Muscle layer of colon (tissue), 2 donors: ENCODE results near the gene FOXN3.

Experiments
- H3K27ac ChIP-seq: one replicate; pipeline ENCODE4 v1.7.0; 2013; ENCODE audit warnings: low read depth, mild to moderate bottlenecking, low read length, moderate library complexity
- H3K27me3 ChIP-seq, 2 donors: one replicate each; pipeline ENCODE4 v1.7.0; 2013; ENCODE audit warnings: low read length in 2 of 2, mild to moderate bottlenecking in 2 of 2; ENCODE audit not compliant: insufficient read depth in 2 of 2, control insufficient read depth in 1 of 2
- H3K36me3 ChIP-seq: one replicate; pipeline ENCODE4 v1.7.0; 2013; ENCODE audit warnings: mild to moderate bottlenecking, low read length; ENCODE audit not compliant: insufficient read depth
- H3K4me1 ChIP-seq: one replicate; pipeline ENCODE4 v1.7.0; 2013; ENCODE audit warnings: mild to moderate bottlenecking, low read length; ENCODE audit not compliant: insufficient read depth
- H3K4me3 ChIP-seq, 2 donors: one replicate each; pipeline ENCODE4 v1.7.0; 2013; ENCODE audit warnings: low read length in 2 of 2, low read depth in 1 of 2, mild to moderate bottlenecking in 1 of 2, moderate library complexity in 1 of 2
- H3K9ac ChIP-seq: one replicate; pipeline ENCODE4 v1.7.0; 2013; ENCODE audit warnings: low read length
- H3K9me3 ChIP-seq: one replicate; pipeline ENCODE4 v1.7.0; 2013; ENCODE audit warnings: mild to moderate bottlenecking, low read length
- donor health status: abdominal sarcoma.
- donor health status: Adenocarcinoma of cecum.

Gene FOXN3

GRCh38 chr14:89239023-89239422 is 178.0 kb downstream of the FOXN3 start:
- H3K4me3 ChIP-seq: no peak overlapping the region
- H3K9ac ChIP-seq: no peak overlapping the region
- H3K4me1 ChIP-seq: peaks cover 24% of the 10 kb centered on the region
- H3K27ac ChIP-seq: no peak overlapping the region
- no peaks in the 10 kb centered on the region for H3K36me3 ChIP-seq
- no peaks in the 10 kb centered on the region for H3K27me3 ChIP-seq
- no peaks in the 10 kb centered on the region for H3K9me3 ChIP-seq

- H3K9ac ChIP-seq: no peak overlapping the region
- no peaks in the 10 kb centered on the region for H3K27me3 ChIP-seq
- no peaks in the 10 kb centered on the region for H3K36me3 ChIP-seq
- H3K4me1 ChIP-seq: peaks cover 16% of the 10 kb centered on the region
- no peak overlapping the region for H3K4me3 ChIP-seq
- H3K9me3 ChIP-seq: no peaks in the 10 kb centered on the region
- no peak overlapping the region for H3K27ac ChIP-seq
Observed at GRCh38 chr14:89237921-89238529, 179.0 kb downstream of the FOXN3 start.

DNA sequence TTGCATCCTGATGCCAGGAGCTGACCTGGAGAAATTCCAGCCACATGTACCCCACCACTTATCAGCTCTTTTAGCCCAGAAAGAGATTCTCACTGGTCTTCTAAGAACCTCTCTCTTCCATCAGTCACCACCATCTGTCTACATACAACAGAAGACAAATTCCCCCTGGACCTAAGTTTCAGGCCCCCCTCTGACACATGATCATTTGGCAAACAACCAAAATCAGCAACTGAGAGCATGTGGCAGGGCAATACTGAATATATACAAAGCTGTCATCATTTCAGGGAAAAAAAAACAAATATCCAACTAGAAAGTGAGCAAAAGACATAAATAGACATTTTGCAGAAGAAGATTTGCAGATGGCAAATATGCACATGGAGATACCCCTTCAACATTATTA is 180.2 kb downstream of the FOXN3 start:
- no peak overlapping the region for H3K27ac ChIP-seq
- H3K36me3 ChIP-seq: no peaks in the 10 kb centered on the region
- H3K9ac ChIP-seq: no peak overlapping the region
- H3K4me1 ChIP-seq: peaks cover 9% of the 10 kb centered on the region
- no peaks in the 10 kb centered on the region for H3K9me3 ChIP-seq
- no peaks in the 10 kb centered on the region for H3K27me3 ChIP-seq
- no peak overlapping the region for H3K4me3 ChIP-seq

DNA sequence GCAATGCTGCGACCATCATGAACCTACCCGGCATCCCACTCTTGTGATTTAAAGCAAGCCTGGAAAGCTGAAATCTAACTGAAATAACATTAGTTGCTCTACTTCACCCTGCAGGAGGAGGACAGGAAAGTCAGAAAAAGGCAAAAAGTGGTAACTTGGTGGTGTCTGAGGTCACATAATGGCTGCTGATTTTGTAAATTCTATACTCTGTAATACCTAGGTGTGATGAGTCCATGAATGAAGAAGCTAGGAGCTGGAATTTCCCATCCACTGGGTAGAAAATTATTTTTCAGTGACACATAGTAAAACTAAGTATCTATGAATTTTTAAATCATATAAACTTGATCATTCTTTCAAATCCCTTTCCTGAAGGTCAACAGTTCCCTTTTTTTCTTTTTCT is 183.8 kb downstream of the FOXN3 start:
- Histone ChIP-seq H3K9ac (no peak overlapping the region), H3K4me1 (peaks cover 4% of the 10 kb centered on the region), H3K36me3 (no peaks in the 10 kb centered on the region), H3K27me3 (no peaks in the 10 kb centered on the region), H3K4me3 (no peak overlapping the region), H3K9me3 (no peaks in the 10 kb centered on the region), H3K27ac (no peak overlapping the region)

DNA sequence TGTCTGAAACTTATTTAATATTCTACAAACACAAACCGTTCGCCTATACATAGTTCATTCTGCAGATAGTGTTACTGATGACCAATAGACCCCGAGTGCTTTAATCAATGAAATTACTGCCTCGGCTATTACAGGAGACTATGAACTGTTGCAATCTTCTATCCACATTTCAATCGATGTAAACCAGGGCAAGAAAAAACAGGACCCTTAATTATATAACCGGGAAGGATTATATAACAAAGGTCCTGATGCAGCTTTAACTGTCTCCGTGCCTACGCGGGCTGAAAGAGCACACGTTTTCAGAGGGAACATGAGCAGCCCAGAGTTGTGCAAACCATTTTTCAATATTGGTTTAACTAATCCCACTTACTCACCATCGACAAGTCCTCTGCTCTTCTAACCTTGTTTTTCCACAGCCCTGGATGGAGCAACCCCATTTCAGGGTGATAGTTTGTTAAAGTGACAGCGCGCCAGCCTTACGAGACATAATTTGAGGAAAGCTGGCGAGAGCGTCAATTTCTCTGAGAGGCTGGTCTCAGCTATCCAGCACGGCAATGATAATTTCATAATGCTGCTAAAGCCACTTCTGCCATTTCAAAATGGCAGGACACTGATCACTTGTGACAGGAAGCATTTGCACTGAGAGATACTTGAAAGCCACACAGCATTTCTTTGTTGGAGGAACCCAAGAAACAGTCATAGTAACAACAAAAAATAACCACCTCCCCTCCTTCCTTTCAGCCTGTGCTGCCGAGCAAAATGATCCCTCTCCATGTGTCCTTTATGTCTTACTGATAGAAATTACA is 184.6 kb downstream of the FOXN3 start:
- Histone ChIP-seq H3K9me3 (no peaks in the 10 kb centered on the region), H3K27ac (no peak overlapping the region), H3K4me1 (peaks cover 10% of the 10 kb centered on the region), H3K36me3 (no peaks in the 10 kb centered on the region), H3K27me3 (no peaks in the 10 kb centered on the region), H3K9ac (no peak overlapping the region), H3K4me3 (no peak overlapping the region)

- H3K9ac ChIP-seq: no peak overlapping the region
- H3K27ac ChIP-seq: no peak overlapping the region
- H3K27me3 ChIP-seq: no peaks in the 10 kb centered on the region
- no peak overlapping the region for H3K4me3 ChIP-seq
- H3K4me1 ChIP-seq: peaks cover 19% of the 10 kb centered on the region
- no peaks in the 10 kb centered on the region for H3K36me3 ChIP-seq
- no peaks in the 10 kb centered on the region for H3K9me3 ChIP-seq
Observed at GRCh38 chr14:89231426-89232113, 185.5 kb downstream of the FOXN3 start.

GRCh38 chr14:89228921-89229639 is 188.0 kb downstream of the FOXN3 start:
- Histone ChIP-seq H3K36me3 (no peaks in the 10 kb centered on the region), H3K4me3 (no peak overlapping the region), H3K4me1 (peaks cover 24% of the 10 kb centered on the region), H3K27me3 (no peaks in the 10 kb centered on the region), H3K9me3 (no peaks in the 10 kb centered on the region), H3K9ac (no peak overlapping the region), H3K27ac (no peak overlapping the region)

GRCh38 chr14:89227496-89227836 is 189.6 kb downstream of the FOXN3 start:
- Histone ChIP-seq H3K27ac (no peak overlapping the region), H3K36me3 (no peaks in the 10 kb centered on the region), H3K9ac (no peak overlapping the region), H3K9me3 (no peaks in the 10 kb centered on the region), H3K4me3 (no peak overlapping the region), H3K27me3 (no peaks in the 10 kb centered on the region), H3K4me1 (peaks cover 24% of the 10 kb centered on the region)

DNA sequence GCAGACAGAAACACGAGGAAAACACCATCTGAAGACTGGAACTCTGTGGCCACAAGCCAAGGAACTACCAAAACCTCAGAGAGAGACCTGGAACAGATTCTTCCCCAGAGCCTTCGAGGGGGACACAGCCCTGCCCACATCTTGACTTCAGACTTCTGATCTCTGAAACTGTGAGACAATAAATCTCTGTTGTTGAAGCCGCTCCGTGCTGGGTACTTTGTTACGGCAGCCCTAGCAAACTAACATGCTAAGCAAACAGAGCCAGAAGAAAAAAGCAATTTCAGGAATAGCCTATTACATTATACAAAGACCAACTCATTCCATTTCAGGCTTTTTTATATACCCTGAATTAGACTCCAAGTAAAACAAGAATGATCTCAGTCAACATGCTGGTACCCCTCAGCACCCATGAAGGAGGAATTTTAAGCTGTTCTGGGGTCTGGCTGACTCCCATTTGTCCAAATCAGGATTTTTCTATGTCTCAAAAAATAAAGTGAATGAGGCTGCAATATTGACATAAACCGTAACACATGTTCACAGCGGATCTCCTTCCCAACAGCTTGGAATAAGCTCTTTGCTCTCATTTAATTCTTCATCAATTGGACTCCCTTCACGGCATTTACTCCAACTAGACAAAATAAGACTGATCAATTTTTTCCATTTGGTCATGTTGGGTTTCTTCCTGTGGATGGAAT is 190.1 kb downstream of the FOXN3 start:
- no peak overlapping the region for H3K27ac ChIP-seq
- H3K4me3 ChIP-seq: no peak overlapping the region
- peaks cover 24% of the 10 kb centered on the region for H3K4me1 ChIP-seq
- H3K9me3 ChIP-seq: no peaks in the 10 kb centered on the region
- no peaks in the 10 kb centered on the region for H3K36me3 ChIP-seq
- H3K9ac ChIP-seq: no peak overlapping the region
- H3K27me3 ChIP-seq: no peaks in the 10 kb centered on the region

DNA sequence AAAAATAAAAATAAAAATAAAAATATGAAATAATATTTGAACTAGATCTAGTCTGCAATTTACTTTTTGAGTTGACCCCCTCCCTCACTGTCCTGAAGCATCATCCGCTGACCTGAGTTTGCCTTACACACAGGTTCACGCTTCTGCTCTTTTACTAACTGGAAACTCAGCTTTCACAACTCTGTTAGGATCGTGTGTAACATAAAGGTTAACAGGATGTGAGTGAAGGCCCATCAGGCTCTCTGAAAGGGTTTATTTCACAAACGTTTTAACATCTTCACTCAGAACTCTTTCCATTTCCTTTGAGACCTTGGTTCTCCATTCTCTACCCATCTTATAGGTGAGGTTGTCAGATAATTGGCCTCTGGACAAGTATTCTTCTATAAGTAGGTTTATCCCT is 191.4 kb downstream of the FOXN3 start:
- no peak overlapping the region for H3K27ac ChIP-seq
- H3K4me1 ChIP-seq: peaks cover 33% of the 10 kb centered on the region
- no peaks in the 10 kb centered on the region for H3K27me3 ChIP-seq
- H3K4me3 ChIP-seq: no peak overlapping the region
- no peak overlapping the region for H3K9ac ChIP-seq
- H3K9me3 ChIP-seq: no peaks in the 10 kb centered on the region
- H3K36me3 ChIP-seq: no peaks in the 10 kb centered on the region
